DMS53 (cell line): ENCODE results near the gene PEX7.
"Not testable (repeated sequence)": the region's sequence is repeated elsewhere in the genome, so short reads cannot be mapped to it uniquely, and the experiment has no call there.

Experiments used
- DNase-seq: peaks from one replicate; lab custom pipeline; 2025; lab: John Stamatoyannopoulos, UW

Gene PEX7

DNA sequence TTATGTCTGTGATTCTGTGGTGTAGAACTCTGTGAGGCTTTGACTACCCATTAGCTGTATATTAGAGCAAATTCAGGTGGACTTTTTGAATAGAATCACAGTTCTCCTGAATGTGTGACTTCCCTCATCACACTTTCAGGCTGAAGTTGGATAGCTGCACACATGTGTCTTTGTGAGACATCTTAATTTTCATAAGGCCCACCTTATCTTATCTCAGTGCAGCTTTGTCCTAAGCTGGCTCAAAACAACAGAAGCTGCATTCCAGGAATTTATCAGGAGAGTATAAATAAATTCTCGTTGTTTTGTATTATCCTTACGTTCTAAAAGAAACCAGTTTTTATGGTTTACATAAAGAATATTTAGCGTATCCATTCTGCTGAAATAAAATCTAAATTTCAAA is 73.5 kb downstream of the PEX7 start:
- DNase-seq, result no peak

DNA sequence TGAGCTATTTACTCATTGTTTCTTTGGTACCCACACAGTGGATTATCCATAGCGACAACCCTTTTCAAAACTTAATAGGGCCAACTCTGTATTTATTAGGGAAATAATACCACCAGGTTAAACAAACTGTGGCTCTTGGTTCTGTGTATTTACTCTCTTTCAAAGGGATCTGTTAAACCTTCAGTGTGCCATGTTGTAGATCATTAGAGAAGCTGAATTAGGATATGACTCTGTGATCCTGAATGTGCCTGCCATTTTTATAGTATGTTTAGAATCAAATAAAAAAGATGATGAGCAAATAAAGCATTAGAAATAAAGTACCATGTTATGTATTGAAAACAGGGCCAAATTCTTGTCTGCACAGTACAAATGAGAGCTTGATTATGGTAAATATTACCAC is 74.7 kb downstream of the PEX7 start:
- no peak for DNase-seq

DNA sequence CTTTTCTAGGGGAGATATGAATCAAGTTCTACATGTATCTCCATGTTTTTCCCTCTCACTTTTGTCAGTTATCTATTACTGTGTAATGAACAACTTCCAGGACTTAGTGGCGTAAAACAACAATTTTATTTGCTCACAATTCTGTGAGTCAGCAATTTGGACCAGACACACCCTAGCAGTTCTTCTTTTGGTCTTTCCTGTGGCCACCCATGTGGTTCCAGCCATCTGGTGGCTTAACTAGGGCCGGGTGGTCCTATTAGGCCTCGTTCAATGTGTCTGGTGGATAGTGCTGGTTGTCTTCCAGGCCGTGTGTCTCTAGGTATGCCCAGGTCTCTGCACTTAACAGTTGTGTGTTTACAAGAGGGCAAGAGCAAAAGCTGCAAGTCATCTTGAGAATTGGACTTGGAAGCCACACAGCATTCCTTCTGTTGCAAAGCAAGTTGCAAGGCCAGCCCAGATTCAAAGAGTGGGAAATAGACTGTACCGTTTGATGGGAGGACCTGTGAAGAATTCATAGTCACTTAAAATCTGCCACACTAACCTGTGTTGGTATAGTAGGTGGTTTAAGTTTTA is 78.9 kb downstream of the PEX7 start:
- no peak for DNase-seq

DNA sequence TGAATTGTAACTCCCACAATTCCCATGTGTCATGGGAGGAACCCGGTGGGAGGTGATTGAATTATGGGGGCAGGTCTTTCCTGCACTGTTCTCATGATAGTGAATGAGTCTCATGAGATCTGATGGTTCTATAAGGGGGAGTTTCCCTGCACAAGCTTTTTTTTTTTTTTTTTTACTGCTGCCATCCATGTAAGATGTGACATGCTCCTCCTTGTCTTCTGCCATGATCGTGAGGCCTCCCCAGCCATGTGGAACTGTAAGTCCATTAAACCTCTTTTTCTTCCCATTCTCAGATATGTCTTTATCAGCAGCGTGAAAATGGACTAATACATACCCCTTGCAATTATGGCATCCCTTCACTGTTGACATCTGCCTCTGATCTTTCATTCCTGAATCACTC is 82.1 kb downstream of the PEX7 start:
- not testable (repeated sequence) for DNase-seq

DNA sequence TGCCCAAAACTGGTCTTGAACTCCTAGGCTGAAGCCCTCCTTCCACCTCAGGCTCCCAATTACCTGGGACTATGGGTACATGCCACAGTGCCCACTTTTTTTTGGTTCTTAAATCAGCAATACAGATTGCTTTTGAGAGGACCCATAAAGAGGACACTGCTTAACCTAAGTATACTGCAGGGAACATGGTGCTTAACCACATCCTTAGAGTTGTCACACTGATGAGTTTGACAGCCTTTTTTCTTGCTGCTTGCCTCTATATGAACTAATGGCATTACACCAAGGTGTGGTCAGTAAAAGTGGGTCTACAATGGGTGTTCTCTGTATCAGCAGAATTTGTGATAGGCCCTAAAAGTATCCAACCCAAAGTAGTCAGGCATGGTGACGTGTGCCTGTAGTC is 92.6 kb downstream of the PEX7 start:
- DNase-seq, result no peak

DNA sequence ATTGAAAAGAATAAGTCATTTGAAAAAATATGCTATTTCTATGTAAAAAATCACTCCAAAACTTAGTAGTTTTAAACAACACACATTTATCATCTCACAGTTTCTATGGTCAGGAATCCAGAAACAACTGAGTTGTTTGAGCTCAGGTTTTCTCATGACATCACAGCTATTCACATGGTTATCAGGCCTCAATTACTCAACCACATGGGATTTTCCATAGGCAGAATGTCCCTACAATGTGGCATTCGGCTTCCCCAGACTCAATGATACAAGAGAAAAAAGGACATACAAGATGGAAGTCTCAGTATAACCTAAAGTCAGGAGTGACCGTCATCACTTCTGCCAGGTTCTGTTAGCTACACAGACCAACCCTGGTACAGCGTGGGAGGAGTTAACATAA is 96.3 kb downstream of the PEX7 start:
- no peak for DNase-seq

DNA sequence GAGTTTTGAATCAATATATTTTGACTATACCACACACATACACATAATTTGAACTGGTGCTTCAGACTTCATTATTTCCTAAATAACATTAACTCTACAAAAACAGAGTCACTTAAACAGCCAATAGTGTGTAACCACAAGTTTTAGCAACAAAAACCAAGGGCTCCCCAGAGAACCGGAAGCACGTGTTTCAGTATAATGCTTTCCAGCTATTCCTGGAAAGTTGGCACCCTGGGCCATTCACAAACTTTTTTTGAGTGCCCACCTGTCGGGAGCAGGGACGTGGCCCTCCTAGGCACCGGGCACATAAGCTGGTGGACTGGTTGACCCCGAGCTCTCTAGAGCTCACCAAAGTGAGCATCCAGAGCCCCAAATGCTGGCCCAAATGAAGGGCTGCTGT is 97.8 kb downstream of the PEX7 start:
- DNase-seq, result no peak

DNA sequence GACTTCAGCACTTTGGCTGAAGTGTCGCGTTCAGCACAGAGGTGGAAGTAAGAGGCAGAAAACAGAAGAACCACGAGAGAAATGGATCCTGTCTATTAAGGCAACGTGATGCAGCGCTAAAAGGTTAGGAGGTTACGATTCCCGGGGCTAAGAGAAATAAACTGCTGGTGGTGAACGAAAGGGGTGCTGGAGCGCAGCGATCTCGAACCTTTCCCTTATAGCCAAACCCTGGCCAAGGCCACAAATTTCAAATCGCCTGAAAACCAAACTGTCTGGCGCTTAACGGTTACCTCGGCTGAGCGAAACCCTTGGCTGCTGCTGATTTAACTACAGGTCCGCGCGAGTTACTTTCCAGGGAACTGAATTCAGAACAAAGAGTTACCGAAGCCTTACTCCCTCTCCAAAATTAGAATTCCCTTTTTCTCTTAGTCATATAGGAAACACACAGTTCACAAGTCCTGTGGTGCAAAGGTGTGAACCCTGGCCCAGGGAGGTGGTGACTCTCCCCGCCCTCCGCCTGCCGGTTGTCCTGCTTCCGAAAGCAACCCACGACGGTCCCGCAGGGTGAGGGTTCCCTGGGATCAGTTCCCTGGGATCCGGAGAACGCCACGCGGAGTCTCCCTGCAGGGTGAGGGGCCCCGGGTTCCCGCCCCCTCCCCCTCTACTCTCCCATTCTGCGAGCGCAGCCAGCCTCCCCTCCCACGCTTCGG is 98.4 kb downstream of the PEX7 start:
- peak; percentile 61 for DNase-seq

DNA sequence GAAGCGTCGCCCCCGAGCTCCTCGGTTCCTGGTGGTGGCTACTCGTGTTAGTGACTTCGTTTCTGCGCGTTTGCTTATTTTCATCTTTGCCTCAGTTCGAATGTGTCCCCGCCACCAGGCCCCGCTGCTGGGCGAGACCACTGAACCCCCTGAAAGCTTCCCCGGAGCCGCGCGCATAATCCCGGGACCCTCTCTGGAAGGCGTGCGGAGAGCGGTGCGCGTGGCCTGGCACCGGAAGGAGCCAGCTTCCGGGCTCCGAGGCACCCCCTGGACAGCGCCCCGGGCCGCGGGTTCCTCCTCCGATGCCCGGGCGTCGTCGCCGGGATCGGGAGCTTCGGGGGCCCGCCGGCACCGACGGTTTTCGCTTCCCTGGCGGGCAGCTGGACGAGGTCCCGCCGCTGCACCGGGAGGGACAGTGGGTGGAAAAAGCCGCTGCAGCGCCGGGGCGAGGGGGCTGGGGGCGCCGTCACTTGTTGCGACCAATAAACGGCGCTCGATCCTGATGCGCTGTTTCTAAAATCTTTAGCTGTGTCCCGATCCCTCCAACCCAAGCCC is 99.1 kb downstream of the PEX7 start:
- DNase-seq, result peak; percentile 71

DNA sequence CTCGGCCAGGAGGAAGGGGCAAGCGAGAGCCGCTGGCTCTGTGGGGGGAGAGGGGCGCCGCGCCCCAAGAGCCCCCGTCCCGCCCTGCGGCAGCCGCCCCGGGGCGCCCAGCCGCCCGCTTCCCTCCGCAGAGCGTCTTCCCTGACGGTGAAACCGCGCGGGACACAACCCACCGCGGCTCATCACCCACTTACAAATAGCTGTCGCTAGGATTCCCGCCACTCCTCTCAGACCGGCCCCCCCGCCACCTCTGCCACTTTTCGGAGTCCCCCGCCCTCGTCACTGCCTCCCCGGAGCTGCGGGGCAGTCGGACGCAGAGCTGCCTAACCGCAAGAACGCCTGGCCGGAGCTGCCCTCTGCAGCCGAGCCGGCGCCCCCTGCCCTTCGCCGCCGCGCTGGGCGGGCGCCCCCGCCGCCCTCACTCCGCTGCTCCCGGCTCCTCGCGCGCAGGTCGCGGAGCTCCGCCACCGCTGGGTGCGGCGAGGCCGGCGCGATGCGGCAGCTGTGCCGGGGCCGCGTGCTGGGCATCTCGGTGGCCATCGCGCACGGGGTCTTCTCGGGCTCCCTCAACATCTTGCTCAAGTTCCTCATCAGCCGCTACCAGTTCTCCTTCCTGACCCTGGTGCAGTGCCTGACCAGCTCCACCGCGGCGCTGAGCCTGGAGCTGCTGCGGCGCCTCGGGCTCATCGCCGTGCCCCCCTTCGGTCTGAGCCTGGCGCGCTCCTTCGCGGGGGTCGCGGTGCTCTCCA is 99.7 kb downstream of the PEX7 start, which contains the start of gene SLC35D3:
TSS of gene SLC35D3 (plus strand) at position 366 of the 749 bp plus-strand sequence. CDS start at position 494, 128 bp downstream.
- peak; percentile 71 for DNase-seq

DNA sequence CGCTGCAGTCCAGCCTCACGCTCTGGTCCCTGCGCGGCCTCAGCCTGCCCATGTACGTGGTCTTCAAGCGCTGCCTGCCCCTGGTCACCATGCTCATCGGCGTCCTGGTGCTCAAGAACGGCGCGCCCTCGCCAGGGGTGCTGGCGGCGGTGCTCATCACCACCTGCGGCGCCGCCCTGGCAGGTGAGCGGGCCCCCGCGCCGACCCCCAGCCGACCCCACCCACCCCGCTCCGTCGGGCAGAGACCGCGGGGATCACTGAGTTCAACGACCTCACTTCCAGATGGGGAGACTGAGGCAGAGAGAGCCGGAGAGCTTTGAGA is 100.3 kb downstream of the PEX7 start:
- DNase-seq, result peak; percentile 67

DNA sequence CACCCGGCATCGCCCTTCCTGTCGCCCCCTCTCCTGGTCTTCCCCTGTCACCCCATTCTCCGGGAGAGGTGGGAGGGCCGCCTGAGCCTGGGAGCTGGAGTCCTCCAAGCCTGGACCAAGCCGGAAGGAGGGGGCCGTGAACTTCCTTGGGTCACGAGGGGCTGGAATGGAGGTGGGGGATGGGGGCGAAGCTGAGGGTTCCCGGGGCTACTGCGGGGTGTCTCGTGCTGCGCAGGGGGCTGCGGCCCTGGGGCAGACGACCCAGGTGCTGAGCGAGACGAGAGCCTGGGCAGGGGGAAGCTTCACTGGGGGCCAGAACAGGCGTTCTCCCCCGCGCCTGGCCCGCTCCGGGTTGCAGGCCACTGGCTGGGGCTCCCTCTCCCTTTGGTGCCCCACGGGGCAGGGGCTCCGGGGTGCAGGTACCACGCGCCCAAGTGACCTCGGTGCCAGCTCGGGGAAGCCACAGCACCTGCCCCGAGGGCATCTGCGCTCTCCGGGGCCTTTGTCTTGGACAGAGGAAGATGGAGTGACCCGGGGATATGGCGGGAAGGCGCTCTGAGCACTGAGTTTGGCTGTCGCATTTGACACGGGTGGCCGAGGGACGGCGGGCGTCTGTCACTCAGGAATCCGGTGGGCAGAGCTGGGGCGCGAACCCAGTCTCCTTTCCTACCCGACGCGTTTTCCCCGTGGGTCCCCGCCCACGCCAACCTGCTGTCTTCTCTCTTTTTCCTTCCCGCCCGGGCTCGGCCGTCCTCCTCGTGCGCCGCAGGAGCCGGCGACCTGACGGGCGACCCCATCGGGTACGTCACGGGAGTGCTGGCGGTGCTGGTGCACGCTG is 100.9 kb downstream of the PEX7 start:
- peak; percentile 81 for DNase-seq

DNA sequence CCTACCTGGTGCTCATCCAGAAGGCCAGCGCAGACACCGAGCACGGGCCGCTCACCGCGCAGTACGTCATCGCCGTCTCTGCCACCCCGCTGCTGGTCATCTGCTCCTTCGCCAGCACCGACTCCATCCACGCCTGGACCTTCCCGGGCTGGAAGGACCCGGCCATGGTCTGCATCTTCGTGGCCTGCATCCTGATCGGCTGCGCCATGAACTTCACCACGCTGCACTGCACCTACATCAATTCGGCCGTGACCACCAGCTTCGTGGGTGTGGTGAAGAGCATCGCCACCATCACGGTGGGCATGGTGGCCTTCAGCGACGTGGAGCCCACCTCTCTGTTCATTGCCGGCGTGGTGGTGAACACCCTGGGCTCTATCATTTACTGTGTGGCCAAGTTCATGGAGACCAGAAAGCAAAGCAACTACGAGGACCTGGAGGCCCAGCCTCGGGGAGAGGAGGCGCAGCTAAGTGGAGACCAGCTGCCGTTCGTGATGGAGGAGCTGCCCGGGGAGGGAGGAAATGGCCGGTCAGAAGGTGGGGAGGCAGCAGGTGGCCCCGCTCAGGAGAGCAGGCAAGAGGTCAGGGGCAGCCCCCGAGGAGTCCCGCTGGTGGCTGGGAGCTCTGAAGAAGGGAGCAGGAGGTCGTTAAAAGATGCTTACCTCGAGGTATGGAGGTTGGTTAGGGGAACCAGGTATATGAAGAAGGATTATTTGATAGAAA is 101.7 kb downstream of the PEX7 start:
- peak; percentile 46 for DNase-seq

DNA sequence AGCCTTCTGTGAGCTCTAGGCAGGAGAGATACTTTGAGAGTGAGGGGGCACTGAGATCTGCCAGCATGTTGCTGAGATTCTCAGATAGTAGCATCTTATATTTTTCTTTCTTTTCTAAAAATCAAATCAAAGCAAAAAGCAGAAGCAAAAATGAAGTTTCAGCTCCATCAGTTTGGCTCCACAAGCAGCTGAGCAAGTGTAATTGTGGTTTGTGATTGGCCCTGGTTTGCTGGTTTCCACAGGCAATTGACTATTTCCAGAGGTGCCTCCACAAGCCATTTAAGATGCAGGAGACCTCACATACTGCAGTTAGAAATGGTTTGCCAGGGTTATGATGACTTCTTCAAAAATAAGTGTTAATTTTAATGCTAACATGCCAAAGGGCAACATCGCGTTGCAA is 104.0 kb downstream of the PEX7 start:
- DNase-seq, result no peak

DNA sequence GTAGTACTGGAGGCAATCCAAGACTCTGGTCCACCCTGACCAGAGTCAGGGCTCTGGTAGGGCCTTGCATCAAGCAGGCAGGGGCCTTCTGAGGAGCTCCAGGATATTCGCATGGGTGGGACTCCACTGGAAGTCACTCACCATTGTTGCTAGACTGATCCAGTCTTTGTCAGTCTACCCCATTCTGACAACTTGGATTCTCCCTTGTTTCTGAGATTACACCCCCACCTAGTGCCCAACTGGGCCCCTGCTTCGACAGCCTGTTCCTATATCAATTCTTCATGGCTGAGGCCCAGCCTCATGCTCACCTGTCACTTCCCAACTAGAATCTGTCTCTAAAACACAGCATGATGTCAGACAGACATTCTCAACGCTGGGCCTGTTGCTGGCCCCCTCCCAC is 104.9 kb downstream of the PEX7 start:
- peak; percentile 39 for DNase-seq

DNA sequence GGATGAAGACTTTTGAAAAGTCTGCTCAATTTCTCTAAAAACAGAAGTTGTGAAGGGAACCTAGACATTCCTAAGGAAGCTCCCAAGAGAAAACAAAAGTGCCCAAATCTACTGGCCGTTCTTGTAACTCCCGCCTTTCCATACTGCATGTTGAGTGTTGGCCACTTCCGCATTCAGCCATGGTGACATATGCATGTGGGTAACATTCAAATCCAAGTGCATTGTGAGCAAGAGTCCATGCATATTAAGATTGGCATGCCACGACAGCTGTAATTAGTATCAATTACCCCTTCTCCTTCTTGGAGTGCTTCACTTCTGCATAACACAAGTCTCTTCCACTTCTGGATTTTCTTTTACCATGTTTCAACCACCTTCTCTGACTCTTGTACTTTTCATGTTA is 108.1 kb downstream of the PEX7 start:
- no peak for DNase-seq

DNA sequence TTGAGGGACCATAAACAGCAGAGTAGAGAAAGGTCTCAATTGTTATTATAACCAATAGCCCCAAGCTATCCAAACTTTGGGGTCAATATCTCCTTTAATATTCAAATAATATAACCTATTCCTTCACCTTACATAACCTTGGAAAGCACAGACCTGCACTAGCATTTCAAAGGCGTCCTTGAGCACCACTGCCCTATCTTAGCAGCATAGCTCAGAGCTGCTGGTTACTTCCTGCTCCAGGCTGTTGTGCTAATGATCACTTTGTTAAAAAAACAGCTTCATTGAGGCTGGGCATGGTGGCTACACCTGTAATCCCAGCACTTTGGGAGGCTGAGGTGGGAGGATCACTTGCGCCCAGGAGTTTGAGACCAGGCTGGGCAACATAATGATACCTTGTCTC is 110.2 kb downstream of the PEX7 start:
- DNase-seq, result no peak

DNA sequence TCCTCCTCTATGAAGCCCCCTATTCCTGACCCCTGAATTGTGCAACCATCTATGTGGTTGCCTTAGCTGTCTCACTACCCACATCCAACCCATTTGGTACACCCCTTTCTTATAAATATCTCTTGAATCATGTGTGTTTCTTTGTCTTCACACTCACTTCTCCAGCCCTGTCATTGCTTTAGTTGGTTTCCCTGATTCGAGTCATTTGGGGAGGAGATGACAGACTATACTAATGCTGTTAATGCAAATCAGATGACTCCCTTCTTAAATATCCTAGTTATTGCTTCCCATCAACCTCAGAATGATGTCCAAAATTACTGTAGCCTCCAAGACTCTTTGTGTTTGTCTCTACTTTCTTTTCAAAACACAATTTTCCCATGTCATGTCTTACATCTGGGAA is 122.7 kb downstream of the PEX7 start:
- no peak for DNase-seq

DNA sequence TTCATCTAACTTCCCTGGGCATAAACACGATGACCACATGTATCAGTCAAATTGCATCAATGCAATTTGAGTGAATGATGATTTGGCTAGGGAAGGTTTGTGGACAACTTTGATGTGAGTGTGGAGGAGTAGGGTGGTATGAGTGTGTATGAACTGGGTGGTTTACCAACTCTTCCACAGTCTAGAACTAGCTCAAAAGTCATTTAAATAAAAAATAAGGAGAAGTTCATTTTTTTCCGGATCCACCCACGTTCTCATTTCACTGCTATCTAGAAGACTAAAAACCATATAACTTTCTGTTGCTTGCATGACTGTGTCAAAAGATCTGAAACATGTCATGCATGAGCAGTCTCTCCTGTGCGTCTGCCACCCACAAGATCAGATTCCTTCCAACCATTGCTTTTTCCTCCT is 123.3 kb downstream of the PEX7 start:
- DNase-seq, result no peak

DNA sequence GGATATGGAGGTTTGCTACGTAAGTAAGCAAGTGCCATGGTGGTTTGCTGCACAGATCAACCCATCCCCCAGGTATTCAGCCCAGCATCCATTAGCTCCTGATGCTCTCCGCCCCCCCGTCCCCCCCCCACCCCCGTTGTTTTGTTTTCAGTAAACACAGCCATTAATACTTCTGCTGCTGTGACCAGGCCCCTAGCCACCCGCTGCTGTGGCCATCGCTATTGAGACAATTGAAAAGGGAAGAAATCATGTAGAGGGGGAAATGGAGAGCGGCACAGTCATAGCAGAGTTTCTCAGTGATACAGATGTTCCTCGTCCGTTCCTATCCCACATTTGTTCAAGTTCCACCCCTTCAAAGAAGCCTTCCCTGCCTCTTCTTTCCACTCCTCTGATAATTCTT is 124.6 kb downstream of the PEX7 start:
- no peak for DNase-seq

DNA sequence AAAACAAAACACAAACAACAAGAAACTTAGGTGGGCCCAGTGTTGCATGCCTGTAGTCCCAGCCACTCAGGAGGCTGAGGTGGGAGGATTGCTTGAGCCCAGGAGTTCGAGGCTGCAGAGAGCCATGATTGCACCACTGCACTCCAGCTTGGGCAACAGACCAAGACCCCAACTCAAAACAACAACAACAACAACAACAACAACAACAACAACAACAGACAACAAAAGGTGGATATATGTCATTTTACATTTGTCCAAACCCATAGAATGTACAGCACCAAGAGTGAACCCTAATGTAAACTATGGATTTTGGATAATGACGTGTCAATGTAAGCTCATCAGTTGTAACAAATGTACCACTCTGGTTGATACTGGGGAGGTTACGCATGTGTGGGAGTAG is 127.6 kb downstream of the PEX7 start:
- DNase-seq, result not testable (repeated sequence)
